ENCODE results near the gene GRM5. TPM values are rescaled to one million over a fixed set of nuclear protein-coding genes. Genes with fewer than 3 reads are reported as not detected.
A peak's percentile ranks its signal among the peaks of the same experiment; 100 is the strongest.

GRM5 gene
- polyA plus RNA-seq, 3 donors from 2014 or later, result not detected

- Mint-ChIP-seq H3K4me1 (no peaks in the 10 kb centered on the region), H3K9me3 (no peaks in the 10 kb centered on the region), H3K36me3 (no peaks in the 10 kb centered on the region), H3K4me3 (no peak overlapping the region), H3K27ac (no peak overlapping the region), H3K27me3 (ENCODE audit: low read depth in 3 of 3) (peaks cover 0 to 2% (median 0%) of the 10 kb centered on the region in 3 donors)
- DNase-seq, result no peak
Measured at GRCh38 chr11:88594274-88594950, 471.4 kb downstream of the GRM5 start.

GRCh38 chr11:88590361-88590760 lies 475.4 kb downstream of the GRM5 start:
- Mint-ChIP-seq H3K36me3 (no peaks in the 10 kb centered on the region), H3K27me3 (ENCODE audit: low read depth in 3 of 3) (peaks cover 0 to 2% (median 1%) of the 10 kb centered on the region in 3 donors), H3K4me1 (no peaks in the 10 kb centered on the region), H3K4me3 (no peak overlapping the region), H3K27ac (no peak overlapping the region), H3K9me3 (no peaks in the 10 kb centered on the region)
- no peak for DNase-seq

- Mint-ChIP-seq H3K36me3 (no peaks in the 10 kb centered on the region), H3K9me3 (peaks cover 0 to 4% (median 0%) of the 10 kb centered on the region in 6 donors), H3K4me3 (no peak overlapping the region), H3K27ac (no peak overlapping the region), H3K27me3 (ENCODE audit: low read depth in 3 of 3) (peaks cover 0 to 1% (median 0%) of the 10 kb centered on the region in 3 donors), H3K4me1 (no peaks in the 10 kb centered on the region)
- DNase-seq, result no peak
Measured at GRCh38 chr11:88583251-88583650, 482.5 kb downstream of the GRM5 start.

DNA sequence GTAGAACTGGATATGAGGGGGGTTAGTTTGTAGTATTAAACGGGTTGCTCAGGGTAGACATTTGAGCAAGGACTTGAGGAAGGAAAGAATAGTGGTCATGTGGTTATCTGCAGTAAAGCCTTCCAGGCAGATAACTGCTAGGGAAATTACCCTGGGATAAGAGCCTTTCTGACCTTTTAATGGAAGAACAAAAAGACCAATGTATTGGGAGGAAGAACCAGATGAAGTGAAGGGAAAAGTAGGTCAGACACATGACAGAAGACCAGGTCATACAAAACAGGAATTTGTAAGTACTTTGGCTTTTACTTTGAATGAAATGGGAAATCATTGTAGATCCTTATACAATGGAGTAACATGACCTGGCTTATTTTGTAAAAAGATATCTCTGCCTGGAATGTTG lies 486.3 kb downstream of the GRM5 start:
- H3K4me3 Mint-ChIP-seq, result no peak overlapping the region
- H3K27ac Mint-ChIP-seq, result no peak overlapping the region
- H3K9me3 Mint-ChIP-seq, result peaks cover 0 to 4% (median 0%) of the 10 kb centered on the region in 6 donors
- no peak for DNase-seq
- peaks cover 0 to 6% (median 4%) of the 10 kb centered on the region in 3 donors for H3K27me3 Mint-ChIP-seq (ENCODE audit: low read depth in 3 of 3)
- H3K36me3 Mint-ChIP-seq, result no peaks in the 10 kb centered on the region
- no peaks in the 10 kb centered on the region for H3K4me1 Mint-ChIP-seq

GRCh38 chr11:88576741-88577140 lies 489.0 kb downstream of the GRM5 start:
- Mint-ChIP-seq H3K4me3 (no peak overlapping the region), H3K4me1 (no peaks in the 10 kb centered on the region), H3K27ac (no peak overlapping the region), H3K36me3 (no peaks in the 10 kb centered on the region), H3K27me3 (ENCODE audit: low read depth in 3 of 3) (peaks cover under 1 to 6% (median 4%) of the 10 kb centered on the region in 3 donors), H3K9me3 (peaks cover 0 to 4% (median 0%) of the 10 kb centered on the region in 6 donors)
- DNase-seq, result no peak

GRCh38 chr11:88575916-88576315 lies 489.9 kb downstream of the GRM5 start:
- H3K9me3 Mint-ChIP-seq, result peaks cover 0 to 4% (median 0%) of the 10 kb centered on the region in 6 donors

GRCh38 chr11:88569342-88569741 lies 496.4 kb downstream of the GRM5 start:
- Mint-ChIP-seq H3K4me1 (no peaks in the 10 kb centered on the region), H3K27ac (no peak overlapping the region), H3K27me3 (ENCODE audit: low read depth in 3 of 3) (peaks cover 2 to 5% (median 2%) of the 10 kb centered on the region in 3 donors), H3K9me3 (no peaks in the 10 kb centered on the region), H3K36me3 (no peaks in the 10 kb centered on the region), H3K4me3 (no peak overlapping the region)
- no peak for DNase-seq

More at GRCh38 chr11:88575916-88576315, 489.9 kb downstream of the GRM5 start:
- no peak for DNase-seq
- no peak overlapping the region for H3K4me3 Mint-ChIP-seq
- no peaks in the 10 kb centered on the region for H3K36me3 Mint-ChIP-seq
- no peak overlapping the region for H3K27ac Mint-ChIP-seq
- peaks cover 3 to 6% (median 4%) of the 10 kb centered on the region in 3 donors for H3K27me3 Mint-ChIP-seq (ENCODE audit: low read depth in 3 of 3)
- H3K4me1 Mint-ChIP-seq, result no peaks in the 10 kb centered on the region

DNA sequence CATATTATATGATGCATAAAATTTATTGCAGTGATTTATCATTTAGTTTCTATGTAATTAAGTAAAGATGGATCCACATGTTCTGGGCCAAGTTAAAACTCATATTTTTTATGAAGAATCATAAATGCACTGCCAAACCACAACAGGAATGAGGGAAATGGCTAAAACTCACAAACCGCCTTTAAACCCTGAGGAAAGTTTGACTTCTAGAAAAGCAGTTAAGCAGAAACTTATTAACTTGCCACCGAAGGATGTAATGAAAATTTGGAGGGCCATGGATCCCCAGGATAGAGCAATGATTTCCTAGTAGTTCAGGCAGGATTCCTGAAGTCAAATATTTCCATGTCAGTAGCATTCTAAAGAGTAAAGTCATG lies 510.0 kb downstream of the GRM5 start:
- no peaks in the 10 kb centered on the region for H3K4me1 Mint-ChIP-seq
- H3K27ac Mint-ChIP-seq, result no peak overlapping the region
- H3K9me3 Mint-ChIP-seq, result no peaks in the 10 kb centered on the region
- peaks cover 0 to 4% (median 0%) of the 10 kb centered on the region in 3 donors for H3K27me3 Mint-ChIP-seq (ENCODE audit: low read depth in 3 of 3)
- no peak overlapping the region for H3K4me3 Mint-ChIP-seq
- H3K36me3 Mint-ChIP-seq, result no peaks in the 10 kb centered on the region
- no peak for DNase-seq

GRCh38 chr11:88555018-88555828 lies 510.6 kb downstream of the GRM5 start:
- no peak overlapping the region for H3K4me3 Mint-ChIP-seq
- no peak overlapping the region for H3K27ac Mint-ChIP-seq
- no peak for DNase-seq
- H3K4me1 Mint-ChIP-seq, result no peaks in the 10 kb centered on the region
- peaks cover 0 to 4% (median 2%) of the 10 kb centered on the region in 3 donors for H3K27me3 Mint-ChIP-seq (ENCODE audit: low read depth in 3 of 3)
- H3K36me3 Mint-ChIP-seq, result no peaks in the 10 kb centered on the region
- H3K9me3 Mint-ChIP-seq, result no peaks in the 10 kb centered on the region

DNA sequence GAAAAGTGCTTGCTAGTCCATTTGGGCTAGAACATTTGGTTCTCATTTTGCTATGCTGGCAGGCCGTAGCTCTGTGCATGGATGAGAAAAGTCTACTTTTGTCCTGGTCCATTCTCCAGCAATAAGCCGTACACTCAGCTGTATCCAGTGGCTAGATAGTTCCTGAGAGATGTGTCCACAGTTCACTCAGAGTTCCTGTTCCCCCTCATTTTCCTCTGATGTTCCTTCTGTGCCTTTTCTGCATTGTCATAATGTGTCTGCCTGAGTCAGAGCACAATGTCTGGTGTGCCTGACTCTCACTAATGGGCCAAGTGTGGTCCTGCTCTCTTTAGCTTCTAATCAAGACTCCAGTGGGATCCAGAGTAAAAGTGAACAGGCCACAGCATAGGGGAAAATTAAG lies 512.6 kb downstream of the GRM5 start:
- Mint-ChIP-seq H3K4me1 (no peaks in the 10 kb centered on the region), H3K27ac (no peak overlapping the region), H3K9me3 (no peaks in the 10 kb centered on the region), H3K4me3 (no peak overlapping the region), H3K27me3 (ENCODE audit: low read depth in 3 of 3) (peaks cover 0 to 4% (median 2%) of the 10 kb centered on the region in 3 donors), H3K36me3 (no peaks in the 10 kb centered on the region)
- DNase-seq, result no peak

DNA sequence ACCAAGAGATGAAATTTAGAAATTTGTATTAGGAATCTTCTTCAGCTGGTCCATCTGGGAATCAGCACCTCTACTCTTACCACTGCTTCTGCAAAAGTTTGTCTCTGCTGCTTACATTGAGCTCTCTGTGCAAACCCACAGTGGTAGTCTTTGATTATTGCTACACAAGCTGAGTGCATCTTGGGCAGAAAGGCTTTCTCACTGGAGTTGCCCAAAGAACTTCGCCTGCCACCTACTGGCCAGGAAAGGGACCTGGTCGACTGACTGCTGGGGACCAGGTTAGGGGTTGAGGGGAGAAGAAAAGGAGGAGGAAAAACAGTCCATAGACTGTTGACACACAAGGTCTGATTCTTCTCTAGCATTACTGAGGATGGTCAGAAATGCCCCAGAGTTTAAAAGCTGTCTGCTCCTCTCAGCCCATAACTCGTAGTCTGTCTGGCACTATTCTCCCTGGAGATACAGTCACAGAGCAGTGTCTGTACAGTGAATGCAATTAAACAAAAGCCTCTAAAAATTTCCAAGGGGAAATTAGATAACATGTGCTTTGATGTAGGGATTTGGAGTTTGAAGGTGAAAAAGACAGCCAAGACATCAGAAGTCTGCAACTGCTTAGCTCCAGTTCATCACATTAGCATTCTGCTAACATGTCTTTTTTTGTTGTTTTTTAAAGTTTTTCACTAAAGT lies 513.3 kb downstream of the GRM5 start:
- H3K4me1 Mint-ChIP-seq, result no peaks in the 10 kb centered on the region
- DNase-seq, result peak in 2 of 3 donors; percentile 33 to 38
- no peaks in the 10 kb centered on the region for H3K9me3 Mint-ChIP-seq
- no peak overlapping the region for H3K27ac Mint-ChIP-seq
- H3K36me3 Mint-ChIP-seq, result no peaks in the 10 kb centered on the region
- H3K4me3 Mint-ChIP-seq, result no peak overlapping the region
- peaks cover 0 to 4% (median 2%) of the 10 kb centered on the region in 3 donors for H3K27me3 Mint-ChIP-seq (ENCODE audit: low read depth in 3 of 3)

DNA sequence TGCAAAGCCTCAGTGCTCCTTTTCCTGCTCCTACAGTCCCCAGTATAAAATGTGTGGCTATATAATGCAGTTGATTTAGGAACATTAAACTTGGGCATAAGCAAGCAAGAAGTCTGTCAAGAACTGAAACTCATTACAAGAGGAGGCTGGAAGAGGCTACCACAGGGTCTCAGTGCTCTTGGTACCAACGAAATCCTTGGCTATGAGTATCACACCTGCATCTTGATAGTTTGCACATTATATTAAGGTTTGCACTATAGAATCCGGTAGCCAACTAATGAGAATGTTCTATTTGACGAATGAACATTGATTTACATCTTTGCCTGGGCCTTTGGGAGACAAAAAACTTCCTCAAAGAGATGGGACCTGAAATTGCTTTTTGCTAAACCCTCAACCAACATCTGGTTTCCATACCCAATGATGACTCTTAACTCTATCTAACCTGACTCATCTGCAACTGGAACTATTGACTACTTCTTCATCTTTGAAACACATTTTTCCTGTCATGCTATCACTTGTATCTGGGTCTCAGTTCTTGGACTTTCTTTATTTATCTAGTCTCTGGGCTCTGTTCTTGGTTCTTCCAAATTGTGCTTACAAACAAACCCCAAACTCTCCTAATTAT lies 521.0 kb downstream of the GRM5 start:
- Mint-ChIP-seq H3K27me3 (ENCODE audit: low read depth in 3 of 3) (peaks cover 0 to 2% (median 1%) of the 10 kb centered on the region in 3 donors), H3K9me3 (no peaks in the 10 kb centered on the region), H3K36me3 (no peaks in the 10 kb centered on the region), H3K27ac (peak overlapping the region in 1 of 6 donors; percentile 26), H3K4me1 (peaks cover 5 to 7% of the 10 kb centered on the region in 2 donors), H3K4me3 (no peak overlapping the region)
- DNase-seq, result no peak

DNA sequence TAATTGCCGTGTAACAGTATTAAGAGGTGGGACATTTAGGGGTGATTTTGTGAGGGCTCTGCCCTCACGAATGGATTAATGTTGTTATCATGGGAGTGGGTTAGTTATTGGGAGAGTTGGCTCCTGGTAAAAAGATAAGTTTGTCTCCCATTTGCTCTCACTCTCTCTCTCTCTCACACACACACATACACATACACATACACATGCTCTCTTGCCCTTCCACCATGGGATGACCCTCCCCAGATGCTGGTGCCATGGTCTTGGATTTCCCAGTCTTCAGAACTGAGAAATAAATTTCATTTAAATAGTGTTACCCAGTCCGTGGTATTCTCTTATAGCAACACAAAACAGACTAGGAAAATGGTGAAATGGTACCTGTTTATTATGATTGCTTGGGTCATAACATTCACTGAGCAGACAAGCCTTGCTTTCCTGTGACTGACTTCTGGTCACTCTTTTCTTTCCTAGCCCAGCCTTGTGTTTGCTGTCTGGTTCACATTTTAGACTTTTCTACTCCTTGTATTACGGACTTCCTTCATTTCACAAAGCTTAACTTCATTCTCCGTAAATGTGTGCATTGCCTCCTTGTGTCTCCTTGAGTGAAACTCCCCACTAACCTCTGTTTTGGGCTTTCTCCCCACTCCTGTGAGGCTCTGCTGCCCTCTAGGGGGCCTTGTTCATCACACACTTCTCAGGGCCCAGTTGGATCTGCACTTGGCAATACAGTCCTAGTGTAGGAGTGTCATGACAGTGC lies 521.7 kb downstream of the GRM5 start:
- Mint-ChIP-seq H3K27ac (peak overlapping the region in 5 of 6 donors; percentile 9 to 42 (median 26)), H3K9me3 (no peaks in the 10 kb centered on the region), H3K4me3 (peak overlapping the region in 3 of 5 donors; percentile 3 to 51 (median 19)), H3K36me3 (no peaks in the 10 kb centered on the region), H3K27me3 (ENCODE audit: low read depth in 3 of 3) (peaks cover 0 to 2% (median 1%) of the 10 kb centered on the region in 3 donors), H3K4me1 (peaks cover 5 to 7% of the 10 kb centered on the region in 2 donors)
- DNase-seq, result peak; percentile 61 to 73 (median 68)

Measured in immature natural killer cell (primary cell).